Ascending aorta (tissue), 2 donors: ENCODE results near the gene EPHA8. TPM values are rescaled to one million over a fixed set of nuclear protein-coding genes. Genes with fewer than 3 reads are reported as not detected.

ENCODE experiments used
- DNase-seq, 2 donors: peaks; one replicate each; pipeline ENCODE4 v3.0.0-alpha.2; 2019; ENCODE audit warnings: low spot score in 2 of 2
- H3K27ac ChIP-seq, 2 donors: fragments of 200-600 bp; sonication (generic); one replicate each; pipeline ENCODE4 v1.5.1; 2016 to 2017; ENCODE audit warnings: mild to moderate bottlenecking in 1 of 2
- H3K27me3 ChIP-seq: fragments of 200-600 bp; sonication (generic); one replicate; pipeline ENCODE4 v1.5.1; 2017
- H3K36me3 ChIP-seq, 2 donors: fragments of 200-600 bp; sonication (generic); one replicate each; pipeline ENCODE4 v1.5.1; 2016
- H3K4me1 ChIP-seq, 2 donors: fragments of 200-600 bp; sonication (generic); one replicate each; pipeline ENCODE4 v1.5.1; 2016 to 2017; ENCODE audit warnings: mild to moderate bottlenecking in 1 of 2
- H3K4me3 ChIP-seq, 2 donors: fragments of 200-600 bp; sonication (generic); one replicate each; pipeline ENCODE4 v1.5.1; 2016 to 2017; ENCODE audit warnings: mild to moderate bottlenecking in 1 of 2
- H3K9me3 ChIP-seq, 2 donors: fragments of 200-600 bp; sonication (generic); one replicate each; pipeline ENCODE4 v1.5.1; 2016
- CTCF ChIP-seq, 3 experiments: fragments of 200-600 bp in 2 of 3; fragments of 450-650 bp in 1 of 3; sonication (generic) in 2 of 3; IDR thresholded peaks; one replicate each; pipeline ENCODE4 v1.5.1; 2016 to 2019; ENCODE audit warnings: antibody characterized with exemption in 3 of 3, mild to moderate bottlenecking in 1 of 3, moderate library complexity in 1 of 3
- intact Hi-C: fragments of 100-400 bp; cut with DNase I; formaldehyde crosslinking; loops from one replicate; pipeline ENCODE4 v1.15.1; 2023
- total RNA-seq: library from RNA; depleted of rRNA; stranded (reverse); fragments of >200 nt; gene quantifications from one replicate; pipeline ENCODE4 v1.1.0, GENCODE V29; 2016

EPHA8 gene
- total RNA-seq, 1 donor from 2014 or later = not detected

- Histone ChIP-seq H3K27me3 (peaks cover 3% of the 10 kb centered on the region), H3K36me3 (no peaks in the 10 kb centered on the region), H3K9me3 (no peaks in the 10 kb centered on the region), H3K4me3 (no peak overlapping the region), H3K4me1 (no peaks in the 10 kb centered on the region), H3K27ac (no peak overlapping the region)
- intact Hi-C loops = no loop called here
- TF ChIP-seq CTCF (IDR thresholded peaks at IDR 0.05) = no peak
- no peak for DNase-seq
Measured at GRCh38 chr1:22619798-22620197, 56.5 kb downstream of the EPHA8 start.

GRCh38 chr1:22621761-22622160 lies 58.5 kb downstream of the EPHA8 start:
- no peak for TF ChIP-seq CTCF (IDR thresholded peaks at IDR 0.05)
- Histone ChIP-seq H3K36me3 (no peaks in the 10 kb centered on the region), H3K4me3 (no peak overlapping the region), H3K27me3 (peaks cover 3% of the 10 kb centered on the region), H3K27ac (no peak overlapping the region), H3K9me3 (no peaks in the 10 kb centered on the region), H3K4me1 (no peaks in the 10 kb centered on the region)
- no peak for DNase-seq
- intact Hi-C loops = no loop called here

GRCh38 chr1:22625262-22625925 lies 62.1 kb downstream of the EPHA8 start:
- H3K27ac ChIP-seq = no peak overlapping the region
- no peaks in the 10 kb centered on the region for H3K9me3 ChIP-seq
- H3K27me3 ChIP-seq = peaks cover 3% of the 10 kb centered on the region
- H3K4me3 ChIP-seq = no peak overlapping the region
- intact Hi-C loops = no loop called here
- DNase-seq = no peak
- TF ChIP-seq CTCF (IDR thresholded peaks at IDR 0.05) = no peak
- no peaks in the 10 kb centered on the region for H3K36me3 ChIP-seq
- no peaks in the 10 kb centered on the region for H3K4me1 ChIP-seq

- intact Hi-C loops = no loop called here
- Histone ChIP-seq H3K4me3 (no peak overlapping the region), H3K36me3 (no peaks in the 10 kb centered on the region), H3K27ac (no peak overlapping the region), H3K9me3 (no peaks in the 10 kb centered on the region), H3K4me1 (no peaks in the 10 kb centered on the region), H3K27me3 (peaks cover 3% of the 10 kb centered on the region)
- no peak for TF ChIP-seq CTCF (IDR thresholded peaks at IDR 0.05)
- no peak for DNase-seq
Measured at GRCh38 chr1:22626237-22627157, 63.2 kb downstream of the EPHA8 start.

- Histone ChIP-seq H3K4me1 (no peaks in the 10 kb centered on the region), H3K27me3 (peaks cover 3% of the 10 kb centered on the region), H3K9me3 (no peaks in the 10 kb centered on the region), H3K36me3 (no peaks in the 10 kb centered on the region), H3K27ac (no peak overlapping the region), H3K4me3 (no peak overlapping the region)
- intact Hi-C loops = no loop called here
- no peak for DNase-seq
- no peak for TF ChIP-seq CTCF (IDR thresholded peaks at IDR 0.05)
Measured at GRCh38 chr1:22627331-22627730, 64.0 kb downstream of the EPHA8 start.
